GM19238 (cell line): Measurements from ENCODE around the gene SLC41A3.

Experiments used
- DNase-seq: peaks from one replicate; pipeline ENCODE4 v3.0.0; 2011; ENCODE audit warnings: low spot score; ENCODE audit not compliant: insufficient read length

SLC41A3 gene

GRCh38 chr3:126026761-126027160, 57.2 kb downstream of the SLC41A3 start:
- no peak for DNase-seq

- no peak for DNase-seq
Measured at GRCh38 chr3:126026277-126026751, 57.6 kb downstream of the SLC41A3 start.

- DNase-seq: no peak
Measured at GRCh38 chr3:126025862-126026261, 58.1 kb downstream of the SLC41A3 start.

GRCh38 chr3:126025116-126025729, 58.7 kb downstream of the SLC41A3 start:
- DNase-seq: no peak

- DNase-seq: no peak
Measured at GRCh38 chr3:126024049-126024854, 59.7 kb downstream of the SLC41A3 start.

- DNase-seq: no peak
Measured at GRCh38 chr3:126023390-126023789, 60.5 kb downstream of the SLC41A3 start.

- DNase-seq: no peak
Measured at GRCh38 chr3:126022741-126023359, 61.1 kb downstream of the SLC41A3 start.

- no peak for DNase-seq
Measured at GRCh38 chr3:126021702-126022101, 62.2 kb downstream of the SLC41A3 start.

GRCh38 chr3:126021224-126021623, 62.7 kb downstream of the SLC41A3 start:
- no peak for DNase-seq

GRCh38 chr3:126019683-126020082, 64.2 kb downstream of the SLC41A3 start:
- no peak for DNase-seq

- no peak for DNase-seq
Measured at GRCh38 chr3:126018995-126019394, 64.9 kb downstream of the SLC41A3 start.

- DNase-seq: no peak
Measured at GRCh38 chr3:126018545-126018944, 65.4 kb downstream of the SLC41A3 start.

GRCh38 chr3:126017362-126017761, 66.6 kb downstream of the SLC41A3 start:
- DNase-seq: no peak

GRCh38 chr3:126016616-126017015, 67.3 kb downstream of the SLC41A3 start:
- DNase-seq: no peak

GRCh38 chr3:126015075-126015474, 68.8 kb downstream of the SLC41A3 start:
- DNase-seq: no peak

GRCh38 chr3:126014252-126014651, 69.7 kb downstream of the SLC41A3 start:
- DNase-seq: no peak

- DNase-seq: no peak
Measured at GRCh38 chr3:126013751-126014156, 70.2 kb downstream of the SLC41A3 start.

- DNase-seq: no peak
Measured at GRCh38 chr3:126009181-126009580, 74.7 kb downstream of the SLC41A3 start.

- DNase-seq: no peak
Measured at GRCh38 chr3:126008219-126008618, 75.7 kb downstream of the SLC41A3 start.

- no peak for DNase-seq
Measured at GRCh38 chr3:126005951-126006350, 78.0 kb downstream of the SLC41A3 start.

GRCh38 chr3:126004692-126005091, 79.2 kb downstream of the SLC41A3 start:
- no peak for DNase-seq

GRCh38 chr3:126004217-126004616, 79.7 kb downstream of the SLC41A3 start:
- DNase-seq: no peak
